GM23338 (cell line): ENCODE data around the gene ZNF69. TPM values are rescaled to one million over a fixed set of nuclear protein-coding genes. Genes with fewer than 3 reads are reported as not detected.
"Not testable (repeated sequence)": the region's sequence is repeated elsewhere in the genome, so short reads cannot be mapped to it uniquely, and the experiment has no call there.

Source experiments
- ATAC-seq: fragments of 200-7000 bp; cut with Tn5 transposase; 3 replicates; pipeline ENCODE4 v1.9.1; 2020
- DNase-seq: peaks from one replicate; pipeline ENCODE4 v3.0.0-alpha.2; 2015; ENCODE audit warnings: low spot score
- H2AFZ ChIP-seq: fragments of 200-600 bp; sonication (generic); 2 replicates; pipeline ENCODE4 v1.8.0; 2016; ENCODE audit warnings: antibody characterized with exemption, mild to moderate bottlenecking, moderate library complexity
- H3F3A ChIP-seq: fragments of 200-600 bp; sonication (generic); replicated peaks from 2 replicates; pipeline ENCODE4 v1.8.0; 2017; ENCODE audit warnings: antibody characterized with exemption, mixed run types, low read depth
- H3K27ac ChIP-seq: fragments of 200-600 bp; sonication (generic); 2 replicates; pipeline ENCODE4 v1.6.1; 2016; ENCODE audit warnings: low read depth
- H3K27me3 ChIP-seq: fragments of 200-600 bp; sonication (generic); 2 replicates; pipeline ENCODE4 v1.8.0; 2016; ENCODE audit warnings: mild to moderate bottlenecking, mixed run types, moderate library complexity; ENCODE audit not compliant: insufficient read depth
- H3K36me3 ChIP-seq: fragments of 200-600 bp; sonication (generic); 2 replicates; pipeline ENCODE4 v1.8.0; 2016; ENCODE audit warnings: mild to moderate bottlenecking; ENCODE audit not compliant: insufficient read depth
- H3K4me1 ChIP-seq: fragments of 200-600 bp; sonication (generic); 2 replicates; pipeline ENCODE4 v1.8.0; 2016; ENCODE audit warnings: mild to moderate bottlenecking, moderate library complexity; ENCODE audit not compliant: insufficient read depth
- H3K4me2 ChIP-seq: fragments of 200-600 bp; sonication (generic); 2 replicates; pipeline ENCODE4 v1.7.1; 2017; ENCODE audit warnings: mixed run types
- H3K4me3 ChIP-seq: fragments of 200-600 bp; sonication (generic); 2 replicates; pipeline ENCODE4 v1.6.1; 2016; ENCODE audit warnings: mixed run types
- H3K79me2 ChIP-seq: fragments of 200-600 bp; sonication (generic); replicated peaks from 2 replicates; pipeline ENCODE4 v1.8.0; 2017; ENCODE audit warnings: mild to moderate bottlenecking; ENCODE audit not compliant: insufficient read depth
- H3K9me2 ChIP-seq: fragments of 200-600 bp; sonication (generic); 2 replicates; pipeline ENCODE4 v1.8.0; 2017; ENCODE audit not compliant: insufficient read depth
- H4K20me1 ChIP-seq: fragments of 200-600 bp; sonication (generic); replicated peaks from 2 replicates; pipeline ENCODE4 v1.8.0; 2017; ENCODE audit warnings: mild to moderate bottlenecking; ENCODE audit not compliant: insufficient read depth
- H3K27ac Mint-ChIP-seq: 2 replicates; pipeline ENCODE4 v1.8.0; 2020; ENCODE audit warnings: inconsistent platforms, mild to moderate bottlenecking, moderate library complexity, mixed read lengths
- H3K27me3 Mint-ChIP-seq: 3 replicates; pipeline ENCODE4 v1.8.0; 2022; ENCODE audit warnings: low read depth, mild to moderate bottlenecking, moderate library complexity, mixed read lengths, inconsistent platforms; ENCODE audit not compliant: insufficient read depth, poor library complexity
- H3K36me3 Mint-ChIP-seq: 3 replicates; pipeline ENCODE4 v1.8.0; 2021; ENCODE audit warnings: low read depth, mild to moderate bottlenecking, inconsistent platforms, moderate library complexity, mixed read lengths
- H3K4me1 Mint-ChIP-seq: 3 replicates; pipeline ENCODE4 v1.8.0; 2020; ENCODE audit warnings: mild to moderate bottlenecking, inconsistent platforms, mixed read lengths
- H3K4me3 Mint-ChIP-seq: 3 replicates; pipeline ENCODE4 v1.8.0; 2021; ENCODE audit warnings: moderate library complexity, mild to moderate bottlenecking, inconsistent platforms, mixed read lengths
- H3K9me3 Mint-ChIP-seq: 3 replicates; pipeline ENCODE4 v1.8.0; 2020; ENCODE audit warnings: moderate library complexity, mild to moderate bottlenecking, inconsistent platforms, mixed read lengths
- JUNB ChIP-seq: IDR thresholded peaks from one replicate; pipeline ENCODE4 v1.6.1; 2016; ENCODE audit warnings: antibody characterized with exemption; ENCODE audit not compliant: unreplicated experiment
- NANOG ChIP-seq: IDR thresholded peaks from 2 replicates; pipeline ENCODE4 v1.6.1; 2016; ENCODE audit warnings: antibody characterized with exemption, borderline replicate concordance
- polyA plus RNA-seq: library from polyadenylated mRNA; unstranded; fragments of >200 nt; fragmentation: Nextera tagmentation; extraction: Ambion mirVana; gene quantifications from 2 replicates; pipeline ENCODE4 v1.2.1, GENCODE V29; 2016
- total RNA-seq: library from RNA; depleted of rRNA; stranded (reverse); fragments of >200 nt; shearing (Covaris generic); gene quantifications from 2 replicates; pipeline ENCODE4 v1.2.3, GENCODE V29; 2014
- TF ChIP-seq, protein P1 (sequence below): fragments of 250-450 bp; sonication (Bioruptor Pico); IDR thresholded peaks from 2 replicates; pipeline ENCODE4 v1.5.0; 2020; ENCODE audit warnings: mild to moderate bottlenecking, moderate library complexity
- TF ChIP-seq, protein P2 (sequence below): IDR thresholded peaks from one replicate; pipeline ENCODE4 v1.6.1; 2018; ENCODE audit warnings: antibody characterized with exemption; ENCODE audit not compliant: unreplicated experiment

The ZNF69 gene
- total and polyA plus RNA-seq, 2 experiments from 2014 or later = 15.8 to 60.4 TPM

DNA sequence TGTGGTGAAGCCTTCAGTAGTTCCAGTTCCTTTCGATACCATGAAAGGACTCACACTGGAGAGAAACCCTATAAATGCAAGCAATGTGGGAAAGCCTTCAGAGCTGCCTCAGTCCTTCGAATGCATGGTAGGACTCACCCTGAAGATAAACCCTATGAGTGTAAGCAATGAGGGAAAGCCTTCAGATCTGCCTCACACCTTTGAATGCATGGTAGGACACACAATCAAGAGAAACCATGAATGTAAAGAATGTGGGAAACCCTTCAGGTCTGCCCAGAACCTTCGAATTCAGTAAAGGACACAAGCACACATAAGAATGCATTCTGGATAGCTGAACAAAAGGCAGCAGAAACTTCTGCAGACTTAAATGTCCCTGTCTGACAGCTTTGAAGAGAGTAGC, 18.3 kb downstream of the ZNF69 start (continued):
- TF ChIP-seq, protein P1, sequence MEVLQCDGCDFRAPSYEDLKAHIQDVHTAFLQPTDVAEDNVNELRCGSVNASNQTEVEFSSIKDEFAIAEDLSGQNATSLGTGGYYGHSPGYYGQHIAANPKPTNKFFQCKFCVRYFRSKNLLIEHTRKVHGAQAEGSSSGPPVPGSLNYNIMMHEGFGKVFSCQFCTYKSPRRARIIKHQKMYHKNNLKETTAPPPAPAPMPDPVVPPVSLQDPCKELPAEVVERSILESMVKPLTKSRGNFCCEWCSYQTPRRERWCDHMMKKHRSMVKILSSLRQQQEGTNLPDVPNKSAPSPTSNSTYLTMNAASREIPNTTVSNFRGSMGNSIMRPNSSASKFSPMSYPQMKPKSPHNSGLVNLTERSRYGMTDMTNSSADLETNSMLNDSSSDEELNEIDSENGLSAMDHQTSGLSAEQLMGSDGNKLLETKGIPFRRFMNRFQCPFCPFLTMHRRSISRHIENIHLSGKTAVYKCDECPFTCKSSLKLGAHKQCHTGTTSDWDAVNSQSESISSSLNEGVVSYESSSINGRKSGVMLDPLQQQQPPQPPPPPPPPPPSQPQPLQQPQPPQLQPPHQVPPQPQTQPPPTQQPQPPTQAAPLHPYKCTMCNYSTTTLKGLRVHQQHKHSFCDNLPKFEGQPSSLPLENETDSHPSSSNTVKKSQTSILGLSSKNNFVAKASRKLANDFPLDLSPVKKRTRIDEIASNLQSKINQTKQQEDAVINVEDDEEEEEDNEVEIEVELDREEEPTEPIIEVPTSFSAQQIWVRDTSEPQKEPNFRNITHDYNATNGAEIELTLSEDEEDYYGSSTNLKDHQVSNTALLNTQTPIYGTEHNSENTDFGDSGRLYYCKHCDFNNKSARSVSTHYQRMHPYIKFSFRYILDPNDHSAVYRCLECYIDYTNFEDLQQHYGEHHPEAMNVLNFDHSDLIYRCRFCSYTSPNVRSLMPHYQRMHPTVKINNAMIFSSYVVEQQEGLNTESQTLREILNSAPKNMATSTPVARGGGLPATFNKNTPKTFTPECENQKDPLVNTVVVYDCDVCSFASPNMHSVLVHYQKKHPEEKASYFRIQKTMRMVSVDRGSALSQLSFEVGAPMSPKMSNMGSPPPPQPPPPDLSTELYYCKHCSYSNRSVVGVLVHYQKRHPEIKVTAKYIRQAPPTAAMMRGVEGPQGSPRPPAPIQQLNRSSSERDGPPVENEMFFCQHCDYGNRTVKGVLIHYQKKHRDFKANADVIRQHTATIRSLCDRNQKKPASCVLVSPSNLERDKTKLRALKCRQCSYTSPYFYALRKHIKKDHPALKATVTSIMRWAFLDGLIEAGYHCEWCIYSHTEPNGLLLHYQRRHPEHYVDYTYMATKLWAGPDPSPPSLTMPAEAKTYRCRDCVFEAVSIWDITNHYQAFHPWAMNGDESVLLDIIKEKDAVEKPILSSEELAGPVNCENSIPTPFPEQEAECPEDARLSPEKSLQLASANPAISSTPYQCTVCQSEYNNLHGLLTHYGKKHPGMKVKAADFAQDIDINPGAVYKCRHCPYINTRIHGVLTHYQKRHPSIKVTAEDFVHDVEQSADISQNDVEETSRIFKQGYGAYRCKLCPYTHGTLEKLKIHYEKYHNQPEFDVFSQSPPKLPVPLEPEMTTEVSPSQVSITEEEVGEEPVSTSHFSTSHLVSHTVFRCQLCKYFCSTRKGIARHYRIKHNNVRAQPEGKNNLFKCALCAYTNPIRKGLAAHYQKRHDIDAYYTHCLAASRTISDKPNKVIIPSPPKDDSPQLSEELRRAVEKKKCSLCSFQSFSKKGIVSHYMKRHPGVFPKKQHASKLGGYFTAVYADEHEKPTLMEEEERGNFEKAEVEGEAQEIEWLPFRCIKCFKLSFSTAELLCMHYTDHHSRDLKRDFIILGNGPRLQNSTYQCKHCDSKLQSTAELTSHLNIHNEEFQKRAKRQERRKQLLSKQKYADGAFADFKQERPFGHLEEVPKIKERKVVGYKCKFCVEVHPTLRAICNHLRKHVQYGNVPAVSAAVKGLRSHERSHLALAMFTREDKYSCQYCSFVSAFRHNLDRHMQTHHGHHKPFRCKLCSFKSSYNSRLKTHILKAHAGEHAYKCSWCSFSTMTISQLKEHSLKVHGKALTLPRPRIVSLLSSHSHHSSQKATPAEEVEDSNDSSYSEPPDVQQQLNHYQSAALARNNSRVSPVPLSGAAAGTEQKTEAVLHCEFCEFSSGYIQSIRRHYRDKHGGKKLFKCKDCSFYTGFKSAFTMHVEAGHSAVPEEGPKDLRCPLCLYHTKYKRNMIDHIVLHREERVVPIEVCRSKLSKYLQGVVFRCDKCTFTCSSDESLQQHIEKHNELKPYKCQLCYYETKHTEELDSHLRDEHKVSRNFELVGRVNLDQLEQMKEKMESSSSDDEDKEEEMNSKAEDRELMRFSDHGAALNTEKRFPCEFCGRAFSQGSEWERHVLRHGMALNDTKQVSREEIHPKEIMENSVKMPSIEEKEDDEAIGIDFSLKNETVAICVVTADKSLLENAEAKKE (CRISPR knock-in tag) = no peak
- TF ChIP-seq NANOG (no peak), JUNB (no peak)
- TF ChIP-seq, protein P2, sequence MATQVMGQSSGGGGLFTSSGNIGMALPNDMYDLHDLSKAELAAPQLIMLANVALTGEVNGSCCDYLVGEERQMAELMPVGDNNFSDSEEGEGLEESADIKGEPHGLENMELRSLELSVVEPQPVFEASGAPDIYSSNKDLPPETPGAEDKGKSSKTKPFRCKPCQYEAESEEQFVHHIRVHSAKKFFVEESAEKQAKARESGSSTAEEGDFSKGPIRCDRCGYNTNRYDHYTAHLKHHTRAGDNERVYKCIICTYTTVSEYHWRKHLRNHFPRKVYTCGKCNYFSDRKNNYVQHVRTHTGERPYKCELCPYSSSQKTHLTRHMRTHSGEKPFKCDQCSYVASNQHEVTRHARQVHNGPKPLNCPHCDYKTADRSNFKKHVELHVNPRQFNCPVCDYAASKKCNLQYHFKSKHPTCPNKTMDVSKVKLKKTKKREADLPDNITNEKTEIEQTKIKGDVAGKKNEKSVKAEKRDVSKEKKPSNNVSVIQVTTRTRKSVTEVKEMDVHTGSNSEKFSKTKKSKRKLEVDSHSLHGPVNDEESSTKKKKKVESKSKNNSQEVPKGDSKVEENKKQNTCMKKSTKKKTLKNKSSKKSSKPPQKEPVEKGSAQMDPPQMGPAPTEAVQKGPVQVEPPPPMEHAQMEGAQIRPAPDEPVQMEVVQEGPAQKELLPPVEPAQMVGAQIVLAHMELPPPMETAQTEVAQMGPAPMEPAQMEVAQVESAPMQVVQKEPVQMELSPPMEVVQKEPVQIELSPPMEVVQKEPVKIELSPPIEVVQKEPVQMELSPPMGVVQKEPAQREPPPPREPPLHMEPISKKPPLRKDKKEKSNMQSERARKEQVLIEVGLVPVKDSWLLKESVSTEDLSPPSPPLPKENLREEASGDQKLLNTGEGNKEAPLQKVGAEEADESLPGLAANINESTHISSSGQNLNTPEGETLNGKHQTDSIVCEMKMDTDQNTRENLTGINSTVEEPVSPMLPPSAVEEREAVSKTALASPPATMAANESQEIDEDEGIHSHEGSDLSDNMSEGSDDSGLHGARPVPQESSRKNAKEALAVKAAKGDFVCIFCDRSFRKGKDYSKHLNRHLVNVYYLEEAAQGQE = no peak

DNA sequence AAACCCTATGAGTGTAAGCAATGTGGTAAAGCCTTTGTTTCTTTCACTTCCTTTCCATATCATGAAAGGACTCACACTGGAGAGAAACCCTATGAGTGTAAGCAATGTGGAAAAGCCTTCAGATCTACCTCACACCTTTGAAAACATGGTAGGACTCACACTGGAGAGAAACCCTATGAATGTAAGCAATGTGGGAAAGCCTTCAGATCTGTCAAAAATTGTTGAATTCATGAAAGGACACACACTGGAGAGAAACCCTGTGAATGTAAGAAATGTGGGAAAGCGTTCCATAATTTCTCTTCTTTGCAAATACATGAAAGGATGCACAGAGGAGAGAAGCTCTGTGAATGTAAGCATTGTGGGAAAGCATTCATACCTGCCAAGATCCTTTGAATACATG, 24.4 kb downstream of the ZNF69 start:
- H3K27ac Mint-ChIP-seq, H3K4me1 ChIP-seq, DNase-seq, H3K27ac ChIP-seq, H3K4me1 Mint-ChIP-seq, H4K20me1 ChIP-seq, H3K27me3 Mint-ChIP-seq, H2AFZ ChIP-seq, H3F3A ChIP-seq, H3K79me2 ChIP-seq, H3K4me3 Mint-ChIP-seq, ATAC-seq, H3K4me2 ChIP-seq, H3K27me3 ChIP-seq, H3K4me3 ChIP-seq, H3K9me2 ChIP-seq: not testable (repeated sequence)
- peaks cover 17% of the 10 kb centered on the region; the same call in 2 of the 3 replicates for H3K36me3 Mint-ChIP-seq
- peaks cover 92% of the 10 kb centered on the region for H3K9me3 Mint-ChIP-seq
- H3K36me3 ChIP-seq = peaks cover 60% of the 10 kb centered on the region

DNA sequence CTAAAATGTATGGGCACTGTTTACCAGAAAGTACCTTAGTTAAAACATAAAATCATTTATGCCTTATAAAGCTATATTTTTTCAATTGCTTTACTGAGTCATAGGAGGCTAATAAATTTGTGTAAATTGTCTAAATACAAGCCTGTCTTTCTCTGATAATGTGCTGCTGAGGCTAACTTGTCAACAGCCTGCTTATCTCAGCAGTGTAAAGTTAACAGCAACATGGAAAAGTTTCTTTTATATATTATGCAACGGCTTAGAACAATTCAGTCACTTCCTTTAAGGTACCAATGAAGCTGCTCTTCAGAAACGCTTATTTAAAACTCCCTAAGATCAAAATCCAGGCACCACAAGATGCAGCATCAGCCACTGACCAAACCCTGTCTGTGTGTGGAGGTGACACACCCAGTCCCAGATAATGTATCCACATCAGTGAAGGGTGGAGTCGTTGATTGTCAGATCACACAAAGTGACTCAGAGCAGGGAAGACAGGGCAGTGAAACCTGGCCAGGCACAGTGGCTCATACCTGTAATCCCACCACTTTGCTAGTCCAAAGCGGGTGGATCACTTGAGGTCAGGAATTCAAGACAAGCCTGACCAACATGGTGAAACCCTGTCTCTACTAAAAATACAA, 27.0 kb downstream of the ZNF69 start:
- H3K27ac Mint-ChIP-seq, H3K79me2 ChIP-seq, H4K20me1 ChIP-seq, H3K27me3 Mint-ChIP-seq, H3K4me1 Mint-ChIP-seq, H3K4me3 ChIP-seq, H3K4me3 Mint-ChIP-seq, H3K27ac ChIP-seq, H2AFZ ChIP-seq, DNase-seq, H3K27me3 ChIP-seq, H3K4me1 ChIP-seq, H3K9me2 ChIP-seq, H3F3A ChIP-seq, ATAC-seq, H3K4me2 ChIP-seq: not testable (repeated sequence)
- Mint-ChIP-seq H3K36me3 (peaks cover 12% of the 10 kb centered on the region; the same call in 2 of the 3 replicates), H3K9me3 (peaks cover 92% of the 10 kb centered on the region)
- peaks cover 36% of the 10 kb centered on the region for H3K36me3 ChIP-seq
